Measurements from ENCODE around the gene VAMP7.

- TF ChIP-seq CTCF (IDR thresholded peaks at IDR 0.05) (no peak), POLR2A (IDR thresholded peaks at IDR 0.05) (no peak)
Measured at GRCh38 chrX:155953055-155953454, 71.9 kb downstream of the VAMP7 start.

Data from Peyer's patch (tissue), 4 donors.